GM12891 (cell line): ENCODE results near the gene MFN1.
A peak's percentile ranks its signal among the peaks of the same experiment; 100 is the strongest.

ENCODE experiments used
- POLR2A ChIP-seq: IDR thresholded peaks from 2 replicates; pipeline ENCODE4 v1.6.1; 2011; ENCODE audit warnings: low read depth, low read length, control low read depth
- POLR2AphosphoS5 ChIP-seq: IDR thresholded peaks from 2 replicates; pipeline ENCODE4 v1.6.1; 2011; ENCODE audit warnings: low read depth, low read length, control low read depth
- SPI1 ChIP-seq: IDR thresholded peaks from 2 replicates; pipeline ENCODE4 v1.6.1; 2011; ENCODE audit warnings: low read depth, low read length, control low read depth

- TF ChIP-seq POLR2A (peak; percentile 35), POLR2AphosphoS5 (no peak), SPI1 (no peak)
Measured at GRCh38 chr3:179322286-179323196, 25.0 kb upstream of the MFN1 start, which contains the start of gene ZNF639.
